Naive B cell (primary cell): ENCODE measurements around the gene NOL8. TPM values are rescaled to one million over a fixed set of nuclear protein-coding genes. Genes with fewer than 3 reads are reported as not detected.

Experiments used
- ATAC-seq, 2 donors: fragments of 150-1000 bp; cut with Tn5 transposase; 2 replicates each; pipeline ENCODE4 v1.10.0; 2021; ENCODE audit warnings: low read depth in 2 of 2, mild to moderate bottlenecking in 2 of 2, moderate library complexity in 2 of 2
- DNase-seq: peaks from one replicate; pipeline ENCODE4 v3.0.0; 2022
- H3K27ac Mint-ChIP-seq, 6 donors: one replicate each; pipeline ENCODE4 v1.8.0; 2020 to 2022; ENCODE audit warnings: mild to moderate bottlenecking in 6 of 6, mixed read lengths in 6 of 6, moderate library complexity in 5 of 6, inconsistent platforms in 2 of 6
- H3K27me3 Mint-ChIP-seq, 3 donors: one replicate each; pipeline ENCODE4 v1.8.0; 2021 to 2022; ENCODE audit warnings: mixed read lengths in 3 of 3, mild to moderate bottlenecking in 1 of 3
- H3K36me3 Mint-ChIP-seq, 2 donors: one replicate each; pipeline ENCODE4 v1.8.0; 2020 to 2022; ENCODE audit warnings: mixed read lengths in 2 of 2, inconsistent platforms in 1 of 2, mild to moderate bottlenecking in 1 of 2
- H3K4me1 Mint-ChIP-seq, 3 donors: one replicate each; pipeline ENCODE4 v1.8.0; 2020 to 2022; ENCODE audit warnings: mixed read lengths in 3 of 3, inconsistent platforms in 1 of 3, mild to moderate bottlenecking in 1 of 3, moderate library complexity in 1 of 3
- H3K4me3 Mint-ChIP-seq, 8 donors: one replicate each; pipeline ENCODE4 v1.8.0; 2020 to 2022; ENCODE audit warnings: mild to moderate bottlenecking in 8 of 8, mixed read lengths in 8 of 8, moderate library complexity in 8 of 8, inconsistent platforms in 2 of 8
- H3K9me3 Mint-ChIP-seq, 7 donors: one replicate each; pipeline ENCODE4 v1.8.0; 2020 to 2022; ENCODE audit warnings: mixed read lengths in 7 of 7, mild to moderate bottlenecking in 5 of 7, inconsistent platforms in 2 of 7, moderate library complexity in 1 of 7
- polyA plus RNA-seq, 6 donors: library from polyadenylated mRNA; unstranded; fragments of 300-500 nt; fragmentation: Illumina TruSeq; gene quantifications; one replicate each; pipeline ENCODE4 v1.2.3, GENCODE V29; 2021; ENCODE audit warnings: low read depth in 6 of 6

NOL8 gene
- polyA plus RNA-seq, 6 donors from 2014 or later: 18.6 to 37.0 (median 26.9) TPM

DNA sequence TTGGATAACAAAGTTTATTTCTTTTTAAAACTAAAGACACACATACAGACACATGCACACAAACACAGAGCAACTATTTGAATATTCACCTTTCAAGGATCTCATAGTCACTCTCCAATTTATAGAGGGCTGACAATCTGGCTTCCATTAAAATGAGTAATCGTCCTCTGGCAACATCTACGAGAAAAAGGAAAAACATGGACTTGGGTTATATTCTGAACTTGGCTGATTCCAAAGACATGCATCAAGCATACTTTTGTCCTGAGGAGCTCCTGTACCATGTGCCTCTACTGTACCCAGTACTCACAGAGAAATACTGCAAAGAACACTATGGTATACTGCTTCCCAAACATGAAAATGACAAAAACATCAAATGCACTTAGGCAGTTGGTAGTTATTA is 47.0 kb downstream of the NOL8 start:
- Mint-ChIP-seq H3K4me1 (peaks cover 0 to 4% (median 0%) of the 10 kb centered on the region in 3 donors), H3K9me3 (no peaks in the 10 kb centered on the region), H3K36me3 (peaks cover 9 to 19% of the 10 kb centered on the region in 2 donors), H3K27me3 (no peaks in the 10 kb centered on the region), H3K4me3 (no peak overlapping the region), H3K27ac (no peak overlapping the region)
- DNase-seq (no peak), ATAC-seq (no peak)

DNA sequence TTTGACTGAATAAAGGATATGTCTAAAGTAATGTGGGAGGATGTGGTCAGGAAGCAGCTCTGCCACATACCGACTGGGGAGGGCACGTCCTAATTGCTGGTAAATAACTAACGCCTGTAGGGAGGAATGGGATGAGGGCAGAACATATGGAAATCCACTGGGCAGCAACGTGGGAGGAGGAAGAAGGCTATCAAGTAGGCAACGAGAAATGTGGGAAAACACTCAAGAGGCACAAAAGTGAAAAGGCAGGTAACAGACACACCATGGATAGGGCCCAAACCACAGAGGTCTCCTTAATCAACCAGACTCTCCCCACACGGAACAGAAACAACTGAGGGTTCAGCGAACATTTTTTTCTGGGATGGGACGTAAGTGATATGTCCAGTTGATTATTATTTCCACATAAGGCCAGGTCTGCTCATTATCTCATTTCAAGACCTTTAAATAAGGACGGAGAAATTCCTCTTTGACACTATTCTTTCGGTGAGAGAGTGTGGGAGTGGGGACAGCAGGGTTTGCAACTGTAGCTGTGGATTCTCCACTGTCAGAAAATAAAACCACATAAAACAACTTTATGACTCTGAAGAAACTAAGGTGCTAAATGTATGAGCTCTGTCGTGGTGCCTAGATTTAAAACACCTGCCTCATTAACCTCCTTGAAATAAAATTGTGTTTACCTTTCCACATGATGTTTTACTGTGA is 48.7 kb downstream of the NOL8 start:
- peaks cover 9 to 28% of the 10 kb centered on the region in 2 donors for H3K36me3 Mint-ChIP-seq
- no peak for ATAC-seq
- H3K4me3 Mint-ChIP-seq: peak overlapping the region in 1 of 8 donors; percentile 47

DNA sequence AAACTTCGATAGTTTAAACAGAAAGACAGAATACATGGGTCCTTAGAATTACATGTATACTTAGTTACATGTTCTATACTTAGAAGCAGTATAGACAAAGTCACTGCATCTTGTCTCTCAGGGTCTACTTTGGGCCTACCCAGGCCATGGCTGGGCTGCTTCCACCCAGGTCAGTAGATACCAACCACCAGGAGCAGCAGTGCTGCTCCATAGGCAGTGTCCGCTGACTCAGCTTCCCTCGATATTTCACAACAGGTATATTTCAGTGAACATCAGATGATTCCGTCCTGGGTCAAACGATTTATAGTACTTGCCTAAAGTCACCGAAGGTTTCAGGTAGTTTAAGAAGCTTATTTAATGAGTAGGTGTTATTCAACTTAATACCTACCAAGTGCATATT is 49.6 kb downstream of the NOL8 start:
- peak overlapping the region in 2 of 6 donors; percentile 32 to 35 for H3K27ac Mint-ChIP-seq
- no peaks in the 10 kb centered on the region for H3K9me3 Mint-ChIP-seq
- no peak overlapping the region for H3K4me3 Mint-ChIP-seq
- peaks cover 0 to 4% (median 0%) of the 10 kb centered on the region in 3 donors for H3K4me1 Mint-ChIP-seq
- ATAC-seq (no peak), DNase-seq (no peak)
- H3K36me3 Mint-ChIP-seq: peaks cover 9 to 35% of the 10 kb centered on the region in 2 donors
- no peaks in the 10 kb centered on the region for H3K27me3 Mint-ChIP-seq

More for the DNA sequence above, 48.7 kb downstream of the NOL8 start:
- H3K4me1 Mint-ChIP-seq: peaks cover 0 to 4% (median 0%) of the 10 kb centered on the region in 3 donors
- no peaks in the 10 kb centered on the region for H3K9me3 Mint-ChIP-seq
- H3K27ac Mint-ChIP-seq: peak overlapping the region; percentile 3 to 88 (median 25)
- no peak for DNase-seq
- no peaks in the 10 kb centered on the region for H3K27me3 Mint-ChIP-seq

DNA sequence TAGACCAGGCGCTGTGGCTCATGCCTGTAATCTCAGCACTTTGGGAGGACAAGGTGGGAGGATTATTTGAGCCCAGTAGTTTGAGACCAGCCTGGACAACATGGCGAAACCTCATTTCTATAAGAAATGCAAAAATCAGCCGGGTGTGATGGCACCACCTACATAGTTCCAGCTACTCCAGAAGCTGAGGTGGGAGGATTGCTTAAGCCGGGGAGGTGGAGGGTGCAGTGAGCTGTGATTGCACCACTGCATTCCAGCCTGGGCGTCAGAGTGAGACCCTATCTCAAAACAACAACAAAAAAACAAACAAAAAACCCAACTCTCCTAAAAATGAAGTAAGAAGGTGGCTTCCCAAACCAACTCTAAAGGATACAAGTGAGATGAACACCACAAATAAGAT is 54.6 kb downstream of the NOL8 start:
- no peak overlapping the region for H3K27ac Mint-ChIP-seq
- H3K4me1 Mint-ChIP-seq: no peaks in the 10 kb centered on the region
- H3K36me3 Mint-ChIP-seq: peaks cover 16 to 27% of the 10 kb centered on the region in 2 donors
- DNase-seq (no peak), ATAC-seq (no peak)
- no peak overlapping the region for H3K4me3 Mint-ChIP-seq
- no peaks in the 10 kb centered on the region for H3K9me3 Mint-ChIP-seq
- no peaks in the 10 kb centered on the region for H3K27me3 Mint-ChIP-seq

DNA sequence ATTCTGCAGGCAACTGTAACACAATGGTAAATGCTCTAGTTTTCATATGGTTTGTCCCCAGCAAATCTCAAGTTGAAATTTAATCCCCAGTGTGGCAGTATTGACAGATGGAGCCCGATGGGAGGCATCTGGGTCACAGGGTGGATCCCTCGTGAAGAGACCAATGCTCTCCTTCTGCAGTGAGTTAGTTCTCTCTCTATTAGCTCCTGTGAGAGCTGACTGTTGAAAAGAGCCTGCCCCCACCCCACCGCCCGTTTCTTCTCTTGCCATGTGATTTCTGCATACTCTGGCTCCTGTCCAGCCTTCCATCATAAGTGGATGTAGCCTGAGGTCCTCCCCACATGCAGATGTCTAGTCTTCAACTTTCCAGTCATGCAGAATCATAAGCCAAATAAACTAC is 58.7 kb downstream of the NOL8 start:
- Mint-ChIP-seq H3K36me3 (peaks cover 31 to 42% of the 10 kb centered on the region in 2 donors), H3K4me1 (no peaks in the 10 kb centered on the region), H3K27ac (peak overlapping the region in 1 of 6 donors; percentile 71), H3K4me3 (no peak overlapping the region), H3K27me3 (no peaks in the 10 kb centered on the region), H3K9me3 (no peaks in the 10 kb centered on the region)
- no peak for DNase-seq
- ATAC-seq: no peak

DNA sequence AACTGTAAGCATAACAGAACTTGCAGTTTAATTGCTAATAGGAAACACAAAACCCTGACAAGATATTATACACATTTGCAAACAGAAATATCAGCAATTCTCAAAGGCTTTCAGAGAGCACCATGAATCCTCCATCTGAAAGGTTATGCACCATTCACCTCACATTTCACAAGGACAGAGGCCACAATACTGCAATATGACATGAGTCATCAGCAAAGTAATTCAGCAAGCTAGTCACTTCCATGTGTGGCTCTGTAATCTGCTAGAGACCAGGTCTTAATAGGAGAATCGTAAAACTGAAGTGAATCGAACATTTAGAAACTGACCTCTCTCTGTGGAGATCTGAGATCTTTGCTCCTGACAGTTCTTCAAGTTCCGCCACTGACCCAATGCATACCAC is 60.0 kb downstream of the NOL8 start:
- Mint-ChIP-seq H3K9me3 (no peaks in the 10 kb centered on the region), H3K4me3 (no peak overlapping the region), H3K4me1 (no peaks in the 10 kb centered on the region), H3K27ac (no peak overlapping the region), H3K36me3 (peaks cover 24 to 42% of the 10 kb centered on the region in 2 donors), H3K27me3 (no peaks in the 10 kb centered on the region)
- ATAC-seq (no peak), DNase-seq (no peak)

DNA sequence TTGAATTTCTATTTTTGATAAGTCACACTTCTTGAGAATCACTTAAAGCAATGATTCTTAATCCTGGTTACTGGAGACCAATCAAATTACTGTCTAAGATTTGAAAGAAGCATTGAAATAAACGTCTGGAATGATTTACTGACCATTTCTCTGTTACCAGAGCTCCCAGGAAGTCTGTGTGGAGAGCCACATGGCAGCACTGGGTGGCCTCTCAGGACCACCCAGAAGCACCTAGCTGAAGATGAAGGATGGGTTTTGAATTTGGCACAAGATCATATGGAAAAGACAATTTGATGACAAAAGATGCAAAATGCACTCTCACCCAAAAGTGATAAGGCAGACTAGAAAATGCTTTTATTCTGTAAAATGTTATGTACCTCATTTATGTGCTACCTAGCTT is 62.0 kb downstream of the NOL8 start:
- Mint-ChIP-seq H3K4me3 (no peak overlapping the region), H3K27me3 (no peaks in the 10 kb centered on the region), H3K36me3 (peaks cover 22 to 41% of the 10 kb centered on the region in 2 donors), H3K27ac (peak overlapping the region in 1 of 6 donors; percentile 11), H3K9me3 (no peaks in the 10 kb centered on the region), H3K4me1 (no peaks in the 10 kb centered on the region)
- DNase-seq (no peak), ATAC-seq (no peak)

DNA sequence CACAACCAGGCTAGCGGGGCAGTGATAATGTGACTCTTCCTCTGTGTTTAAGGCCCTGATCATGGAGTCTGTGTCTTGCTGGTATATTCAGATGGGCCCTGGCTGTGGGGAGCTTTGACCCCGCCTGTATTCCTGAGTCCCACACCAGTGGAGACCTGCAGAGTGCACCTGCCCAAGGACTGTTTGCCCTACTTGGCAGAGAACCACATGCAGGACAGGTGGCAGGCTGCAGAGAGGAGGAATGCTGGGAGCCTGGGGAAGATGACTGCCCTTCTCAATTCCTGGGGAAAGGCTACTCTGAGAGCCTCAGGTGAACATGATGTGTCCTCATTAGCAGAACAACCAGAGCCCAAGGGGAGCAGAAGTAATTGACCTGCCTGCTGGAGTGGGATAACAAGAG is 67.8 kb downstream of the NOL8 start:
- DNase-seq (no peak), ATAC-seq (no peak)
- Mint-ChIP-seq H3K9me3 (no peaks in the 10 kb centered on the region), H3K4me1 (no peaks in the 10 kb centered on the region), H3K4me3 (no peak overlapping the region), H3K27ac (no peak overlapping the region), H3K27me3 (no peaks in the 10 kb centered on the region), H3K36me3 (peaks cover 24 to 27% of the 10 kb centered on the region in 2 donors)

DNA sequence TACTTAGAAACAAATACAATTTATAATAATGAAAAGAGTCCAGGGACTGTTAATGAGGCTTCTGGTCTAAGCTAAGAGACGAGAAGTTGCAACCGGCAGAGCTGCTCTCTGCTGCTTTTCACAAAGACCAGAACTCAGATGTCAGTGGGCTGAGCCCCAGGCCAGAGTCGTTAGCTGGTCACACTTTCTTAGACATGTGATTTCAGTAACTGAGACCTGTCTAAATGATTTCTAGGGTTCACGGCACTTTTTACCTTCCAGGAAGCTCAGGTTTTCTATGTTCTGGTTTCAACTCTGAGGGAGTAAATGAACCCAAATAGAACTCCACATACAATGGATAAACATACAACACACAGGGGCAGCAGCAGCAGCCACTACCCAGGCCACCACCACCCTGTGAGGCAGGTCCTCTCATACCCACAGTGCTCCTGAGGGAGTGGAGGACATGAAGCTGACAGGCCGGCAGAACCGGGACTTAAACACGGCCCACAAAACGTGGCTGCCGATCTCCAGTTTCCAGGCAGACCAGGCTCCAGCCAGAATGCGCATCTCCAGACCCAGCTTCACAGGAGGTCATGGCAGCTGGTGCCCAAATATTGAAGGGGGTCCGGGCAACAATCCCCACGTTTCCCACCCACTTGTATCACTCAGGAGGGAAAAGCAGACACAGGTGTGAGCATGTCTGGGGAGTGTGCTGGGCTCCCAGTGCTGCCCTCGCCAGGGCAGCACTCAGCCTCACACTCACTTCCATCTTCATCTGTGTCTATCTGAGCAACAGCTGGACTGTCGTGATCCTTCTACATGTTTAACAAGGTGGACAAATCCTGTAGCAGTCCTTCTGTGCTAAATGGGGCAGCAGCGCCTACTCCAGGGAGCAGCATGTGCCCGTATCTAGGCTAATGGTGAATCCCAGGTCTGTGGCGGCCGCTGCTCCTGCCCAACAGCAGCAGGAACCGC is 70.5 kb downstream of the NOL8 start:
- ATAC-seq (no peak), DNase-seq (no peak)
- Mint-ChIP-seq H3K36me3 (peaks cover 25 to 33% of the 10 kb centered on the region in 2 donors), H3K27me3 (no peaks in the 10 kb centered on the region), H3K4me3 (peak overlapping the region in 1 of 8 donors; percentile 30), H3K4me1 (no peaks in the 10 kb centered on the region), H3K27ac (peak overlapping the region in 1 of 6 donors; percentile 15), H3K9me3 (no peaks in the 10 kb centered on the region)

DNA sequence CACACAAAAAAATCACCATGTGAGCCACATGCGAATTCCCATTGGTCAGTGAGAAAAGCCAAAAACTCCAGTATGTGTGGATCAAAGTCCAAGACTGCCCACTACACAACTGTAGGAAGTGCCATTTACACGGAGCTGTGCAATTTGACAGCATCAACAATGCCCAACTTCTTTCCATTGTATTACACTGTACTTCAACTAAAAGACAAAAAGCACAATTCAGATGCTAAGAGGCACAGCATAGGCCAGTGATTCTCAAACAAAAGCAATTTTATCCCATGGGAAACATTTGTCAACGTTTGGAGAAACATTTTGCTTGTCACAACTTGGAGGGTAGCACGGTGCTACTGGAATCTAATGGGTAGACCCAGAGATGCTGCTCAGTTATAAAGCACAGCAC is 71.5 kb downstream of the NOL8 start:
- Mint-ChIP-seq H3K4me3 (no peak overlapping the region), H3K36me3 (peaks cover 15 to 38% of the 10 kb centered on the region in 2 donors), H3K4me1 (no peaks in the 10 kb centered on the region), H3K9me3 (no peaks in the 10 kb centered on the region), H3K27me3 (no peaks in the 10 kb centered on the region), H3K27ac (no peak overlapping the region)
- DNase-seq (no peak), ATAC-seq (no peak)

DNA sequence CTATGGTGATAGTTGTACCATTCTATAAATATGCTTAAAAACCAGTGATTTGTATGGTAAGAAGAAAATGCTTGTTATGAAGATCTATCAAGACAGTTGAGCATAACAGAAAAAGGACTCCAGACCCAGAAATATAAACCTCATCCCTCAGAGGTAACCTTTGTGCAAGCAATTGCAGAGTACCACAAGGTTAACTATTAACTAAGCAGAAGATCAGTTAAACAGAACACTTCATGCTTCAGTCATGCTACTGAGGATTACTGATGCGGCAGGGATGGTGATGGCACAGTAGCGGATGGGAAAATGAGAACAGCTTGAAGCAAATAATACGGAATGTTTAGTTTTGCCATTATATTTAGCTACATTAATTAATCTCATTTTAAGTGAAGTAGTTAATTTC is 77.2 kb downstream of the NOL8 start:
- H3K27me3 Mint-ChIP-seq: no peaks in the 10 kb centered on the region
- H3K9me3 Mint-ChIP-seq: no peaks in the 10 kb centered on the region
- peaks cover 0 to 3% (median 0%) of the 10 kb centered on the region in 3 donors for H3K4me1 Mint-ChIP-seq
- H3K27ac Mint-ChIP-seq: peak overlapping the region in 1 of 6 donors; percentile 34
- H3K36me3 Mint-ChIP-seq: peaks cover 35 to 60% of the 10 kb centered on the region in 2 donors
- ATAC-seq (no peak), DNase-seq (no peak)
- no peak overlapping the region for H3K4me3 Mint-ChIP-seq
